Osteocyte (in vitro differentiated cells): Measurements from ENCODE around the gene KLHL2. TPM values are rescaled to one million over a fixed set of nuclear protein-coding genes. Genes with fewer than 3 reads are reported as not detected.

ENCODE experiments used
- DNase-seq: peaks from one replicate; pipeline ENCODE4 v3.0.0; 2021; ENCODE audit warnings: mixed read lengths; ENCODE audit not compliant: unreplicated experiment; ENCODE audit errors: extremely low spot score
- H3K27ac Mint-ChIP-seq: one replicate; pipeline ENCODE4 v1.8.0; 2021; ENCODE audit warnings: mild to moderate bottlenecking, mixed read lengths; ENCODE audit not compliant: unreplicated experiment
- H3K27me3 Mint-ChIP-seq: one replicate; pipeline ENCODE4 v1.8.0; 2021; ENCODE audit warnings: mixed read lengths; ENCODE audit not compliant: unreplicated experiment
- H3K36me3 Mint-ChIP-seq: one replicate; pipeline ENCODE4 v1.8.0; 2021; ENCODE audit warnings: mixed read lengths; ENCODE audit not compliant: unreplicated experiment
- H3K4me1 Mint-ChIP-seq: one replicate; pipeline ENCODE4 v1.8.0; 2021; ENCODE audit warnings: mixed read lengths; ENCODE audit not compliant: unreplicated experiment
- H3K4me3 Mint-ChIP-seq: one replicate; pipeline ENCODE4 v1.8.0; 2021; ENCODE audit warnings: mild to moderate bottlenecking, moderate library complexity, mixed read lengths; ENCODE audit not compliant: unreplicated experiment
- H3K9me3 Mint-ChIP-seq: one replicate; pipeline ENCODE4 v1.8.0; 2021; ENCODE audit warnings: mixed read lengths; ENCODE audit not compliant: unreplicated experiment
- CTCF ChIP-seq: fragments of 200-600 bp; sonication (generic); IDR thresholded peaks from 2 replicates; pipeline ENCODE4 v1.5.0; 2021; ENCODE audit warnings: antibody characterized with exemption, mild to moderate bottlenecking, moderate library complexity
- total RNA-seq: library from RNA; stranded (reverse); gene quantifications from 2 replicates; pipeline ENCODE4 v1.2.1, GENCODE V29; 2021

Gene KLHL2
- total RNA-seq, 1 donor from 2014 or later, result 19.1 TPM

DNA sequence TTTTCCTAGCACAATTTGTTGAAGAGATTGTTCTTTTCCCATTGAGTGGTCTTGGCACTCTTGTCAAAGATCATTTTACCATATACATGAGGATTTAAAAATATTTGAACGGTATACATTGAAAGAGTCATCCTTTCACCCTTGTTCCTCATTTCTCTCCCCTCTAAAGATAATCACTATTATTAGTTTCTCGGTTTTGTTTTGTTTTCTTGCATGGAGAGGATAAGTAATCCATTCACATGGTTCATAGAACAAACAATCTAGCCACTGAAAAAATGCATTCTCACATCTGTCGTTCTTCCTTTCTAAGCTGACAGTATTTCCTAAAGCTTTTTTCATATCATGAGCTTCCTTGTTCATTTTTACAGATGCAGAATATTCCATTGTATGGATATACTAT lies 80.9 kb downstream of the KLHL2 start:
- no peaks in the 10 kb centered on the region for H3K9me3 Mint-ChIP-seq
- H3K4me3 Mint-ChIP-seq, result no peak overlapping the region
- peak overlapping the region; percentile 46 for H3K27ac Mint-ChIP-seq
- peaks cover 13% of the 10 kb centered on the region for H3K36me3 Mint-ChIP-seq
- TF ChIP-seq CTCF, result no peak
- H3K27me3 Mint-ChIP-seq, result no peaks in the 10 kb centered on the region
- H3K4me1 Mint-ChIP-seq, result peaks cover 21% of the 10 kb centered on the region
- DNase-seq, result no peak

- no peaks in the 10 kb centered on the region for H3K9me3 Mint-ChIP-seq
- TF ChIP-seq CTCF, result no peak
- no peak for DNase-seq
- no peak overlapping the region for H3K4me3 Mint-ChIP-seq
- no peaks in the 10 kb centered on the region for H3K27me3 Mint-ChIP-seq
- H3K36me3 Mint-ChIP-seq, result peaks cover 13% of the 10 kb centered on the region
- H3K27ac Mint-ChIP-seq, result peak overlapping the region; percentile 46
- H3K4me1 Mint-ChIP-seq, result peaks cover 21% of the 10 kb centered on the region
These were observed 81.5 kb downstream of the KLHL2 start for GRCh38 chr4:165288639-165289422.

- Mint-ChIP-seq H3K36me3 (peaks cover 10% of the 10 kb centered on the region), H3K27me3 (no peaks in the 10 kb centered on the region), H3K4me3 (no peak overlapping the region), H3K4me1 (peaks cover 25% of the 10 kb centered on the region), H3K27ac (peak overlapping the region; percentile 64), H3K9me3 (no peaks in the 10 kb centered on the region)
- no peak for TF ChIP-seq CTCF
- DNase-seq, result no peak
These were observed 82.0 kb downstream of the KLHL2 start for GRCh38 chr4:165289423-165289785.

DNA sequence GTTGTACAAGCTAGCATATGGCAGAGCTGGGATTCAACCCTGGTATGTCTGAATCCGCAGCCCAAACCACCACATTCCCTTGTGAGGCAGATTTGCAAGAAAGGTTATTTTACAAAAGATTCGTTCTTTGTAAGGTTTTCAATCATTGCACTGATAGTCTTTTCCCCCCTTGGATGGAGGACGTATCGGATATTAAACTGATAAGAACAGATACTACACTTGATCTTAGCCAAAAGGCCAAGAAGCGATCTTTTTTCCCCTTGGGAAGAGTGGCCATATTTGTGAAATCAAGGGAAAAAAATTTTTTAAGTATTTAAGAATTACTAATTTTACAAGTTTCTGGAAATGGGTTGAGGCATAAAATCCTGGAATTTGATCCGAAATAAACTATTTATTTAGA lies 85.7 kb downstream of the KLHL2 start:
- Mint-ChIP-seq H3K36me3 (peaks cover 8% of the 10 kb centered on the region), H3K27ac (no peak overlapping the region), H3K4me1 (peaks cover 25% of the 10 kb centered on the region), H3K27me3 (no peaks in the 10 kb centered on the region), H3K4me3 (no peak overlapping the region), H3K9me3 (no peaks in the 10 kb centered on the region)
- no peak for TF ChIP-seq CTCF
- DNase-seq, result no peak

GRCh38 chr4:165293927-165294649 lies 86.7 kb downstream of the KLHL2 start:
- TF ChIP-seq CTCF, result no peak
- H3K4me1 Mint-ChIP-seq, result peaks cover 15% of the 10 kb centered on the region
- H3K27me3 Mint-ChIP-seq, result no peaks in the 10 kb centered on the region
- no peak for DNase-seq
- H3K36me3 Mint-ChIP-seq, result peaks cover 11% of the 10 kb centered on the region
- no peaks in the 10 kb centered on the region for H3K9me3 Mint-ChIP-seq
- H3K27ac Mint-ChIP-seq, result no peak overlapping the region
- H3K4me3 Mint-ChIP-seq, result no peak overlapping the region
